Tibial nerve (tissue), 4 donors: Measurements from ENCODE around the gene CRHR1. TPM values are rescaled to one million over a fixed set of nuclear protein-coding genes. Genes with fewer than 3 reads are reported as not detected.

ENCODE experiments used
- DNase-seq, 2 donors: peaks; one replicate each; pipeline ENCODE4 v3.0.0-alpha.2; 2019; ENCODE audit warnings: low spot score in 2 of 2
- H3K27ac ChIP-seq, 4 donors: fragments of 200-600 bp; sonication (generic) in 3 of 4; one replicate each; pipeline ENCODE4 v1.5.1; 2017 to 2019; ENCODE audit warnings: mild to moderate bottlenecking in 1 of 4
- H3K27me3 ChIP-seq, 2 donors: fragments of 200-600 bp; sonication (generic) in 1 of 2; one replicate each; pipeline versions ENCODE4 v1.5.1 to v1.6.0; 2017 to 2019
- H3K36me3 ChIP-seq, 3 donors: fragments of 200-600 bp; sonication (generic); one replicate each; pipeline ENCODE4 v1.5.1; 2018 to 2019
- H3K4me1 ChIP-seq, 4 donors: fragments of 200-600 bp; sonication (generic) in 3 of 4; one replicate each; pipeline ENCODE4 v1.5.1; 2017 to 2019
- H3K4me3 ChIP-seq, 4 donors: fragments of 200-600 bp; sonication (generic) in 3 of 4; one replicate each; pipeline ENCODE4 v1.5.1; 2017 to 2019; ENCODE audit warnings: mild to moderate bottlenecking in 1 of 4, moderate library complexity in 1 of 4
- H3K9me3 ChIP-seq, 4 donors: fragments of 200-600 bp; sonication (generic) in 3 of 4; one replicate each; pipeline ENCODE4 v1.5.1; 2017 to 2019
- EP300 ChIP-seq, 2 donors: sonication (generic); formaldehyde crosslinking; IDR thresholded peaks; one replicate each; pipeline ENCODE4 v1.6.1; 2017; ENCODE audit warnings: antibody characterized with exemption in 2 of 2, mild to moderate bottlenecking in 1 of 2
- POLR2A ChIP-seq, 2 donors: fragments of 450-650 bp; IDR thresholded peaks; one replicate each; pipeline ENCODE4 v1.6.1; 2017; ENCODE audit warnings: antibody characterized with exemption in 2 of 2, mild to moderate bottlenecking in 2 of 2, moderate library complexity in 2 of 2
- WGBS, 2 donors: methylation state at CpG; one replicate each; pipeline ENCODE4 v1.1.5; 2018; 5-methylcytosine and 5-hydroxymethylcytosine counted together
- total RNA-seq, 4 donors: library from RNA; depleted of rRNA; stranded (reverse); fragments of >200 nt; gene quantifications; one replicate each; pipeline ENCODE4 v1.1.0, GENCODE V29; 2016
- TF ChIP-seq, protein P1 (sequence below), 5 experiments: fragments of 200-600 bp in 3 of 5; fragments of 450-650 bp in 2 of 5; sonication (generic) in 3 of 5; IDR thresholded peaks; one replicate each; pipeline ENCODE4 v1.5.1; 2016 to 2019; ENCODE audit warnings: antibody characterized with exemption in 5 of 5, mild to moderate bottlenecking in 3 of 5, moderate library complexity in 2 of 5

Gene CRHR1
- total RNA-seq, 4 donors from 2014 or later = not detected

DNA sequence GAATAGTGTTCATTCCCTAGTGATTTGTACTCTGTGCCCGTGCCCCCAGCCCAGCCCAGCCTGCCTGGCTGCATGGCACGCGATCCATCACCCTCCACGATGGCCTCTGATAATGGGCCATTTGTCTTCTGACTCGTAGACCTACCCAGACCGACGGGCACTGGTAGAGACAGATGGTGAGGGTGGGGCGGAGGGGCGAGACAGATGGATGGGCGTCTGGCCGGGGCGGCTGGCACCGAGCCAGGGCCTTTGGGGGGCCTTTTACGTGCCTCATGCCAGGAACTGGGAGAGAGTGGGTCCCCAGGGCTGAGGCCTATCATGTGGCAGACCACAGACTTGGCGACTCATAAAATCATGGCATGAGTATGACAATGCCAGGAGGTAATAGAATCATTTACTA lies 25.4 kb downstream of the CRHR1 start:
- TF ChIP-seq POLR2A (IDR thresholded peaks at IDR 0.05) = no peak
- TF ChIP-seq EP300 (IDR thresholded peaks at IDR 0.05) = no peak
- TF ChIP-seq, protein P1, sequence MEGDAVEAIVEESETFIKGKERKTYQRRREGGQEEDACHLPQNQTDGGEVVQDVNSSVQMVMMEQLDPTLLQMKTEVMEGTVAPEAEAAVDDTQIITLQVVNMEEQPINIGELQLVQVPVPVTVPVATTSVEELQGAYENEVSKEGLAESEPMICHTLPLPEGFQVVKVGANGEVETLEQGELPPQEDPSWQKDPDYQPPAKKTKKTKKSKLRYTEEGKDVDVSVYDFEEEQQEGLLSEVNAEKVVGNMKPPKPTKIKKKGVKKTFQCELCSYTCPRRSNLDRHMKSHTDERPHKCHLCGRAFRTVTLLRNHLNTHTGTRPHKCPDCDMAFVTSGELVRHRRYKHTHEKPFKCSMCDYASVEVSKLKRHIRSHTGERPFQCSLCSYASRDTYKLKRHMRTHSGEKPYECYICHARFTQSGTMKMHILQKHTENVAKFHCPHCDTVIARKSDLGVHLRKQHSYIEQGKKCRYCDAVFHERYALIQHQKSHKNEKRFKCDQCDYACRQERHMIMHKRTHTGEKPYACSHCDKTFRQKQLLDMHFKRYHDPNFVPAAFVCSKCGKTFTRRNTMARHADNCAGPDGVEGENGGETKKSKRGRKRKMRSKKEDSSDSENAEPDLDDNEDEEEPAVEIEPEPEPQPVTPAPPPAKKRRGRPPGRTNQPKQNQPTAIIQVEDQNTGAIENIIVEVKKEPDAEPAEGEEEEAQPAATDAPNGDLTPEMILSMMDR (IDR thresholded peaks at IDR 0.05) = no peak
- WGBS, 2 donors = 64 to 75% methylated on average over 12 to 15 of the region's 15 CpGs

DNA sequence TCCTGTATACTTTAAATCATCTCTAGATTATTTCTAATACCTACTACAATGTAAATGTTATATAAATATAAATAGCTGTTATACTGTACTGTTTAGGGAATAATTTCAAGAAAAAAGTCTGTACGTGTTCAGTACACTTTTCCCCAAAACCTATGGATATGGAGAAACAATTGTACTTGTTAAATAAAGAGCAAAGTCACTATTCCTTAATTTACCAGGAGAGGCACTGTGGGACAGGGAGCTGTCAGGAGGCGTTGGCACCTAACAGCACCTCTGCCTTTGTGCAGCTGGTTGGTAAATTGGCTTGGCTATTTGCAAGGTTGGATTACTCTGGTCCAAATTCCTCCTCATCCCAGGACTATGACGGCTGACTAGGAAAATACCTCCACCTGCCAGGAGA lies 28.0 kb downstream of the CRHR1 start:
- Histone ChIP-seq H3K9me3 (no peaks in the 10 kb centered on the region), H3K27me3 (peaks cover 0 to 19% of the 10 kb centered on the region in 2 donors), H3K4me1 (no peaks in the 10 kb centered on the region), H3K36me3 (no peaks in the 10 kb centered on the region), H3K4me3 (no peak overlapping the region), H3K27ac (no peak overlapping the region)
- TF ChIP-seq POLR2A (IDR thresholded peaks at IDR 0.05) (no peak), EP300 (IDR thresholded peaks at IDR 0.05) (no peak)
- TF ChIP-seq, protein P1 (IDR thresholded peaks at IDR 0.05) = no peak
- 56 to 63% methylated on average over 3 of the region's 3 CpGs for WGBS, 2 donors
- no peak for DNase-seq

More for the DNA sequence above, 25.4 kb downstream of the CRHR1 start:
- Histone ChIP-seq H3K9me3 (no peaks in the 10 kb centered on the region), H3K36me3 (no peaks in the 10 kb centered on the region), H3K4me1 (no peaks in the 10 kb centered on the region), H3K27ac (no peak overlapping the region), H3K4me3 (no peak overlapping the region), H3K27me3 (peaks cover 0 to 23% of the 10 kb centered on the region in 2 donors)
- no peak for DNase-seq

DNA sequence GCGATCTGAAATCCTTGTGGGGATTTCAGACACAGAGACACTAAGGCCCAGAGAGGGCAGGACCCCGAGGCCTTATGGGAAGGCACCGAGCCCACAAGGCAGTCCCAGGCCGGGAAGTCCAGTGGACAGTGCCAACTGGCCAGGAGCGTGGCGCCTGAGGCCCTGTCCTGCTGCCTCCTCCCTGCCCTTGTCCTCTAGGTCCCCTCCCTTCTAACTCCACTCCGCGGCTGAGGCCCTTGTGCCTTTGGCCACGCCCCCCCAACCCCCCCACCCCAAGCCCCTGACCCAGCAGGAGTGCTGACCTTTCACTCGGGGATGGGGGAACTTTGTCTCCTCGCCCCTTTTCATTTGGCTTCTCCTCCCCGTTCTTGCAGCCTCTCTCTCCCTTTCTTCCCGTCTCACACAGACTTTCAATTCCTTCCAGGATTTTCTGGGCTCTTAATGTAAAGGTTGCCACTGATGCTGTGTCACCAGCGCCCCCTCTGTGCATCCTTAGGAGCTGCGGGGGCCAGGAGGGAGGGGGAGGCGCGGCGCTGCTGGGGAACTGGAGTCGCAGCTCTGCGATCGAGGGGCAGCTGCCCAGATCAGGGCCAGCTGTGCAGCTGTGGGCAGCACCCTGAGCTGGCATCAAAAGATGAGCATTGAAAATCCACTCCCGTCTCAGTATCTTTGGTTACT lies 29.1 kb downstream of the CRHR1 start:
- no peaks in the 10 kb centered on the region for H3K4me1 ChIP-seq
- H3K9me3 ChIP-seq = no peaks in the 10 kb centered on the region
- no peak overlapping the region for H3K27ac ChIP-seq
- no peaks in the 10 kb centered on the region for H3K36me3 ChIP-seq
- H3K27me3 ChIP-seq = peaks cover 0 to 19% of the 10 kb centered on the region in 2 donors
- WGBS, 2 donors = 22 to 24% methylated on average over 22 of the region's 22 CpGs
- TF ChIP-seq POLR2A (IDR thresholded peaks at IDR 0.05) (no peak), EP300 (IDR thresholded peaks at IDR 0.05) (no peak)
- TF ChIP-seq, protein P1 (IDR thresholded peaks at IDR 0.05) = no peak
- no peak for DNase-seq
- H3K4me3 ChIP-seq = no peak overlapping the region

DNA sequence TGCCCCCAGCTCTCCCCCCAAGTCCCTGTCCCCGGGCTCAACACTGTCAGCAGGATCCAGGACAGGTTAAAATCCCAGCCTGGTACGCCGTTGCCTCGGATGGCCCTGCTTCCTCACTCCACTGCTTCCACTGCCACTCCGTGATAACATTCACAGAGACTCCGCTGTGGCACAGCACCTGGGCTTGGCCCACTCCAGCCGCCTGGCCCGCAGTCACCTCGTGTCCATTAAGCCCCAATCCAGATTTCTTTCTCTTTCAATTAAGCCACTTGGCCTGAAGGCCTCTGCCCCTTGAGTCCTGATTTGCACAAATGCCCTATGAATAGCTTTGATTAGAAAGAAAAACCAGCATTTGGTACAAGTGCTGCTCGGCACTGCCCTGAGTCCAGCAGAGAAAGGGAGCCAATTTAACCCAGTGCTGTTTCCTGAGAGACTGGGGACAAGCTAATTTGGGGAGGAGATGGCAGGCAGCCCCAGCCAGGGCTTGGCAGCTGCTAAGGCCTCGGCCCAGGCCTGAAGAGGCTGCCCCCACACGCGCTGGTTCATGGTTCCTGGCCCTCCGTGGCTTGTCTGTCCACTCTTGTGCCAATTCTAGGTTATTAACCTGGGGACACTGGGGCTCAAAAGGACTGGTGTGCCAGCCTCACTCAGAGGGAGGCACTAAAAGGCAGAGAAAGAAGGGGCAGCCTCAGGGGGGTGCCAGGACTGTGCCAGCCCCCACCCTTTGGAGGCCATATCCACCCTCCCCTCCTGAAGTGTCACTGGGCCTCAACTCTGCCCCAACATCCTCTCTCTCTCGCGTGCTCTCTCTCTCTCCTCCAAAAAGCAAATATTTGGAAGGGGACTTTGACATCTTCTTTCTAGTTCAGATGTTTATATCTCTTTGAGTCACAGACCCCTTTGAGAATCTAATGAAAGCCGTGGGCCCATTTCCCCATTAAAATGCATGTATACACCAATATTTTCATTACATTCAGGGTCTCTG lies 30.8 kb downstream of the CRHR1 start:
- no peak overlapping the region for H3K27ac ChIP-seq
- WGBS, 2 donors = 78 to 87% methylated on average over 17 of the region's 17 CpGs
- peaks cover 0 to 15% of the 10 kb centered on the region in 2 donors for H3K27me3 ChIP-seq
- TF ChIP-seq POLR2A (IDR thresholded peaks at IDR 0.05) = no peak
- no peak for TF ChIP-seq EP300 (IDR thresholded peaks at IDR 0.05)
- TF ChIP-seq, protein P1 (IDR thresholded peaks at IDR 0.05) = no peak
- DNase-seq = no peak
- no peak overlapping the region for H3K4me3 ChIP-seq
- no peaks in the 10 kb centered on the region for H3K36me3 ChIP-seq
- no peaks in the 10 kb centered on the region for H3K9me3 ChIP-seq
- no peaks in the 10 kb centered on the region for H3K4me1 ChIP-seq

DNA sequence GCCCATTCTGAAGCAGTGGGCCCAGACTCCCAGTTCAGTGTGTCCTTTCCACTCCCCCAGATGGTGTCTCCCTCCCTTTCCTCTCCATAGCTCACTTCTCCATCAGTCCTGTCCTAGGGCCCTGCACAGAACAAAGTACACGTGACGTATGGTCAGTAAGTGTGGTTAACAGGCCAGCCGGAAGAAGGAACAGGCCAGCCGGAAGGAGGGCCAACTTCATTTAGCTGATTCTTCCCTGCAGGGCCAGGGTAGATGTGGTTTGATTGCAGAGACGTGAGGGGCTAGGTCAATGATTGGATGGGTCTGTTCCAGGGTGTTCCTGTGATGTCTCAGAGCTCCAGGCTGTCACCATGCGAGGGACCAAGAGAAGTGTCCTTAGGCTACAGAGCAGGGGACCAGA lies 31.6 kb downstream of the CRHR1 start:
- WGBS, 2 donors = 79 to 85% methylated on average over 6 of the region's 6 CpGs
- Histone ChIP-seq H3K27me3 (peaks cover 0 to 15% of the 10 kb centered on the region in 2 donors), H3K4me3 (no peak overlapping the region), H3K36me3 (no peaks in the 10 kb centered on the region), H3K4me1 (no peaks in the 10 kb centered on the region), H3K9me3 (no peaks in the 10 kb centered on the region), H3K27ac (no peak overlapping the region)
- DNase-seq = no peak
- no peak for TF ChIP-seq POLR2A (IDR thresholded peaks at IDR 0.05)
- TF ChIP-seq, protein P1 (IDR thresholded peaks at IDR 0.05) = no peak
- TF ChIP-seq EP300 (IDR thresholded peaks at IDR 0.05) = no peak
